Stomach (tissue), 9 donors: ENCODE data around the gene TICRR. TPM values are rescaled to one million over a fixed set of nuclear protein-coding genes. Genes with fewer than 3 reads are reported as not detected.

Experiments used
- DNase-seq, 2 donors: peaks; one replicate each; pipeline versions ENCODE4 v3.0.0 to v3.0.0-alpha.2; 2013 to 2019
- H3K27ac ChIP-seq, 5 donors: fragments of 200-600 bp in 4 of 5; sonication (generic) in 4 of 5; one replicate each; pipeline ENCODE4 v1.5.1; 2013 to 2019; ENCODE audit warnings: mild to moderate bottlenecking in 1 of 5, moderate library complexity in 1 of 5
- H3K27me3 ChIP-seq, 3 donors: fragments of 200-600 bp; sonication (generic); one replicate each; pipeline ENCODE4 v1.5.1; 2017 to 2019; ENCODE audit warnings: mixed run types in 1 of 3
- H3K36me3 ChIP-seq, 4 donors: fragments of 200-600 bp; sonication (generic); 1 replicate in 3 of 4; 2 replicates in 1 of 4; pipeline ENCODE4 v1.5.1; 2016 to 2019
- H3K4me1 ChIP-seq, 4 donors: fragments of 200-600 bp; sonication (generic); one replicate each; pipeline ENCODE4 v1.5.1; 2016 to 2019
- H3K4me3 ChIP-seq, 4 donors: fragments of 200-600 bp; sonication (generic) in 3 of 4; one replicate each; pipeline ENCODE4 v1.5.1; 2016 to 2019; ENCODE audit warnings: mild to moderate bottlenecking in 1 of 4
- H3K9me3 ChIP-seq, 4 donors: fragments of 200-600 bp; sonication (generic); one replicate each; pipeline ENCODE4 v1.5.1; 2016 to 2019
- CTCF ChIP-seq, 7 experiments: fragments of 450-650 bp in 4 of 7; fragments of 200-600 bp in 3 of 7; sonication (generic) in 3 of 7; IDR thresholded peaks; one replicate each; pipeline ENCODE4 v1.5.1; 2016 to 2019; ENCODE audit warnings: antibody characterized with exemption in 7 of 7, control low read depth in 2 of 7, mild to moderate bottlenecking in 1 of 7
- EP300 ChIP-seq: sonication (generic); formaldehyde crosslinking; IDR thresholded peaks from one replicate; pipeline ENCODE4 v1.6.1; 2017; ENCODE audit warnings: antibody characterized with exemption
- POLR2A ChIP-seq, 4 donors: fragments of 450-650 bp; IDR thresholded peaks; one replicate each; pipeline ENCODE4 v1.6.1; 2016; ENCODE audit warnings: antibody characterized with exemption in 4 of 4, control low read depth in 2 of 4, mild to moderate bottlenecking in 1 of 4, moderate library complexity in 1 of 4
- POLR2AphosphoS5 ChIP-seq, 3 donors: sonication (generic); formaldehyde crosslinking; IDR thresholded peaks; one replicate each; pipeline ENCODE4 v1.6.1; 2016; ENCODE audit warnings: antibody characterized with exemption in 3 of 3
- WGBS, 5 donors: extraction: QIAGEN DNeasy Blood & Tissue Kit in 3 of 5; methylation state at CpG; one replicate each; pipeline versions ENCODE4 v1.1.5 to v1.1.7; 2013 to 2018; 5-methylcytosine and 5-hydroxymethylcytosine counted together
- intact Hi-C: fragments of 100-400 bp; cut with DNase I; formaldehyde crosslinking; loops from one replicate; pipeline ENCODE4 v1.15.1; 2023; ENCODE audit warnings: low total_unique reads
- polyA plus RNA-seq, 3 donors: library from polyadenylated mRNA; stranded (reverse); fragments of 200-250 nt; gene quantifications; one replicate each; pipeline ENCODE4 v1.2.3, GENCODE V29; 2013
- total RNA-seq, 5 donors: library from RNA; depleted of rRNA; stranded (reverse); fragments of >200 nt; gene quantifications; one replicate each; pipeline versions ENCODE4 v1.1.0 to v1.2.3, GENCODE V29; 2014 to 2016
- donor health status: healthy with polysubstance abuse.
- donor health status: Bipolar disorder and iron deficiency.
- donor health status: healthy.

The TICRR gene
- total and polyA plus RNA-seq, 8 donors, result 0.15 to 3.5 (median 1.4) TPM

- Histone ChIP-seq H3K27me3 (no peaks in the 10 kb centered on the region), H3K36me3 (peaks cover 0 to 6% (median 0%) of the 10 kb centered on the region in 4 donors), H3K4me3 (no peak overlapping the region), H3K9me3 (no peaks in the 10 kb centered on the region), H3K27ac (no peak overlapping the region), H3K4me1 (no peaks in the 10 kb centered on the region)
- intact Hi-C loops, result no loop called here
- TF ChIP-seq POLR2AphosphoS5 (IDR thresholded peaks at IDR 0.05) (no peak), CTCF (IDR thresholded peaks at IDR 0.05) (no peak), EP300 (no peak), POLR2A (IDR thresholded peaks at IDR 0.05) (no peak)
- no peak for DNase-seq
- 81 to 85% (median 83%) methylated on average over 5 of the region's 5 CpGs for WGBS, 5 donors
Measured at GRCh38 chr15:89591834-89592233, 16.6 kb downstream of the TICRR start.

DNA sequence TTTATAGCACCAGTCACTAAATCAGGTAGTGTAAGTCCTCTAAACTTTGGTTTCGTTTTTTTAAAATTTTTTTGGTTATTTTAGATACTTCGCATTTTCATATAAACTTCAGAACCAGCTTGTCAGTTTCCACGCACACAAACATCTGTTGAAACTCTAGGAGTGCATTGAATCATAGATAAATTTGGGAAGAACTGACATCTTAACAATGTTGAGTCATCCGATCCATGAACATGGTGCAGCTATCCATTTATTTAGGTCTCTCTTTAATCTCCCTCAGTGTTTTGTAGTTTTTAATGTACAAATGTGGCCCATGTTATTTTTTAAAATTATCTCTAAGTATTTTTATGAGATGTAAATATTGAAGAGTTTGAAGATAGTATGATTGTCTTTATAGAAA lies 17.7 kb downstream of the TICRR start:
- H3K9me3 ChIP-seq, result no peaks in the 10 kb centered on the region
- H3K4me3 ChIP-seq, result no peak overlapping the region
- TF ChIP-seq CTCF (IDR thresholded peaks at IDR 0.05) (no peak), EP300 (no peak), POLR2A (IDR thresholded peaks at IDR 0.05) (no peak), POLR2AphosphoS5 (IDR thresholded peaks at IDR 0.05) (no peak)
- intact Hi-C loops, result no loop called here
- WGBS, 5 donors, result 96 to 98% (median 97%) methylated on average over 4 of the region's 4 CpGs
- peaks cover 0 to 6% (median 0%) of the 10 kb centered on the region in 4 donors for H3K36me3 ChIP-seq
- H3K4me1 ChIP-seq, result no peaks in the 10 kb centered on the region
- H3K27me3 ChIP-seq, result no peaks in the 10 kb centered on the region
- no peak for DNase-seq
- no peak overlapping the region for H3K27ac ChIP-seq

- intact Hi-C loops, result no loop called here
- no peaks in the 10 kb centered on the region for H3K4me1 ChIP-seq
- DNase-seq, result no peak
- TF ChIP-seq POLR2A (IDR thresholded peaks at IDR 0.05), result no peak
- no peak for TF ChIP-seq POLR2AphosphoS5 (IDR thresholded peaks at IDR 0.05)
- TF ChIP-seq EP300, result no peak
- no peak for TF ChIP-seq CTCF (IDR thresholded peaks at IDR 0.05)
- 91 to 98% (median 92%) methylated on average over 4 of the region's 4 CpGs for WGBS, 5 donors
- H3K9me3 ChIP-seq, result no peaks in the 10 kb centered on the region
- no peaks in the 10 kb centered on the region for H3K36me3 ChIP-seq
- H3K27ac ChIP-seq, result no peak overlapping the region
- no peak overlapping the region for H3K4me3 ChIP-seq
- H3K27me3 ChIP-seq, result no peaks in the 10 kb centered on the region
Measured at GRCh38 chr15:89599021-89599420, 23.8 kb downstream of the TICRR start.

GRCh38 chr15:89611317-89611716 lies 36.0 kb downstream of the TICRR start:
- no peak overlapping the region for H3K27ac ChIP-seq
- no peaks in the 10 kb centered on the region for H3K4me1 ChIP-seq
- H3K36me3 ChIP-seq, result no peaks in the 10 kb centered on the region
- no peak for DNase-seq
- H3K4me3 ChIP-seq, result no peak overlapping the region
- H3K27me3 ChIP-seq, result no peaks in the 10 kb centered on the region
- intact Hi-C loops, result no loop called here
- 96 to 100% (median 97%) methylated on average over 2 of the region's 2 CpGs for WGBS, 5 donors
- H3K9me3 ChIP-seq, result peaks cover 0 to 16% (median 14%) of the 10 kb centered on the region in 4 donors
- TF ChIP-seq CTCF (IDR thresholded peaks at IDR 0.05) (no peak), POLR2A (IDR thresholded peaks at IDR 0.05) (no peak), POLR2AphosphoS5 (IDR thresholded peaks at IDR 0.05) (no peak), EP300 (no peak)
